ENCODE measurements around the gene TRRAP. TPM values are rescaled to one million over a fixed set of nuclear protein-coding genes. Genes with fewer than 3 reads are reported as not detected.

The TRRAP gene
- total and polyA plus RNA-seq, 2 experiments from 2014 or later: 14.9 to 58.7 TPM

DNA sequence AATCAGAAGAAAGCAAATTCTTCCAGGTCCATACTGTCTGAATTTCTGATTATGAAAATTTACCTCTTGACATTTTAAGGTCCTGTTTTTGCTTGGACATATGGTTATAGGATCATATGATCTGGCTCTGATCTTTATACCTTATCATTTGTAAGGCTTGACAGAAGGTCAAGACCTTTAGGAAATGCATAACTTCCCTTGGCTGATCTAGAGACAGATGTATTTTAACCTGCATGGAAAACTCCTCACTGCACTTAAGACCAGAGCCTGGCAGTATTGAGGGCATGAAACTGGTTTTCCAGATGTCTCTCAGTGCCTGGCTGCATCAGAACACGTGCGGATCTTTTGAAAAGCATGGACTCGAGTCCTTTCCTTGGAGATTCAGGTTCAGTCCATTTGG lies 55.9 kb downstream of the TRRAP start:
- Mint-ChIP-seq H3K36me3 (ENCODE audit: low read depth) (peaks cover 83% of the 10 kb centered on the region), H3K9me3 (no peaks in the 10 kb centered on the region), H3K27me3 (ENCODE audit: insufficient read depth, low read depth, poor library complexity) (no peaks in the 10 kb centered on the region), H3K27ac (no peak overlapping the region), H3K4me3 (no peak overlapping the region), H3K4me1 (no peaks in the 10 kb centered on the region)
- ATAC-seq (no peak), DNase-seq (ENCODE audit: low spot score) (no peak)
- Histone ChIP-seq H3K4me3 (no peak overlapping the region), H3K27ac (ENCODE audit: low read depth) (no peak overlapping the region), H3F3A (replicated peaks; ENCODE audit: low read depth) (no peaks in the 10 kb centered on the region), H3K4me2 (no peak overlapping the region), H3K4me1 (ENCODE audit: insufficient read depth) (no peaks in the 10 kb centered on the region), H2AFZ (no peak overlapping the region), H4K20me1 (replicated peaks; ENCODE audit: insufficient read depth) (peaks cover 5% of the 10 kb centered on the region), H3K36me3 (ENCODE audit: insufficient read depth) (peaks cover 78% of the 10 kb centered on the region), H3K27me3 (ENCODE audit: insufficient read depth) (no peaks in the 10 kb centered on the region), H3K79me2 (replicated peaks; ENCODE audit: insufficient read depth) (no peaks in the 10 kb centered on the region), H3K9me2 (ENCODE audit: insufficient read depth) (no peaks in the 10 kb centered on the region)
- TF ChIP-seq EZH2 (IDR thresholded peaks at IDR 0.05; ENCODE audit: low read depth, unreplicated experiment): no peak
- TF ChIP-seq JUNB (IDR thresholded peaks at IDR 0.05; ENCODE audit: unreplicated experiment): no peak
- TF ChIP-seq, protein P1, sequence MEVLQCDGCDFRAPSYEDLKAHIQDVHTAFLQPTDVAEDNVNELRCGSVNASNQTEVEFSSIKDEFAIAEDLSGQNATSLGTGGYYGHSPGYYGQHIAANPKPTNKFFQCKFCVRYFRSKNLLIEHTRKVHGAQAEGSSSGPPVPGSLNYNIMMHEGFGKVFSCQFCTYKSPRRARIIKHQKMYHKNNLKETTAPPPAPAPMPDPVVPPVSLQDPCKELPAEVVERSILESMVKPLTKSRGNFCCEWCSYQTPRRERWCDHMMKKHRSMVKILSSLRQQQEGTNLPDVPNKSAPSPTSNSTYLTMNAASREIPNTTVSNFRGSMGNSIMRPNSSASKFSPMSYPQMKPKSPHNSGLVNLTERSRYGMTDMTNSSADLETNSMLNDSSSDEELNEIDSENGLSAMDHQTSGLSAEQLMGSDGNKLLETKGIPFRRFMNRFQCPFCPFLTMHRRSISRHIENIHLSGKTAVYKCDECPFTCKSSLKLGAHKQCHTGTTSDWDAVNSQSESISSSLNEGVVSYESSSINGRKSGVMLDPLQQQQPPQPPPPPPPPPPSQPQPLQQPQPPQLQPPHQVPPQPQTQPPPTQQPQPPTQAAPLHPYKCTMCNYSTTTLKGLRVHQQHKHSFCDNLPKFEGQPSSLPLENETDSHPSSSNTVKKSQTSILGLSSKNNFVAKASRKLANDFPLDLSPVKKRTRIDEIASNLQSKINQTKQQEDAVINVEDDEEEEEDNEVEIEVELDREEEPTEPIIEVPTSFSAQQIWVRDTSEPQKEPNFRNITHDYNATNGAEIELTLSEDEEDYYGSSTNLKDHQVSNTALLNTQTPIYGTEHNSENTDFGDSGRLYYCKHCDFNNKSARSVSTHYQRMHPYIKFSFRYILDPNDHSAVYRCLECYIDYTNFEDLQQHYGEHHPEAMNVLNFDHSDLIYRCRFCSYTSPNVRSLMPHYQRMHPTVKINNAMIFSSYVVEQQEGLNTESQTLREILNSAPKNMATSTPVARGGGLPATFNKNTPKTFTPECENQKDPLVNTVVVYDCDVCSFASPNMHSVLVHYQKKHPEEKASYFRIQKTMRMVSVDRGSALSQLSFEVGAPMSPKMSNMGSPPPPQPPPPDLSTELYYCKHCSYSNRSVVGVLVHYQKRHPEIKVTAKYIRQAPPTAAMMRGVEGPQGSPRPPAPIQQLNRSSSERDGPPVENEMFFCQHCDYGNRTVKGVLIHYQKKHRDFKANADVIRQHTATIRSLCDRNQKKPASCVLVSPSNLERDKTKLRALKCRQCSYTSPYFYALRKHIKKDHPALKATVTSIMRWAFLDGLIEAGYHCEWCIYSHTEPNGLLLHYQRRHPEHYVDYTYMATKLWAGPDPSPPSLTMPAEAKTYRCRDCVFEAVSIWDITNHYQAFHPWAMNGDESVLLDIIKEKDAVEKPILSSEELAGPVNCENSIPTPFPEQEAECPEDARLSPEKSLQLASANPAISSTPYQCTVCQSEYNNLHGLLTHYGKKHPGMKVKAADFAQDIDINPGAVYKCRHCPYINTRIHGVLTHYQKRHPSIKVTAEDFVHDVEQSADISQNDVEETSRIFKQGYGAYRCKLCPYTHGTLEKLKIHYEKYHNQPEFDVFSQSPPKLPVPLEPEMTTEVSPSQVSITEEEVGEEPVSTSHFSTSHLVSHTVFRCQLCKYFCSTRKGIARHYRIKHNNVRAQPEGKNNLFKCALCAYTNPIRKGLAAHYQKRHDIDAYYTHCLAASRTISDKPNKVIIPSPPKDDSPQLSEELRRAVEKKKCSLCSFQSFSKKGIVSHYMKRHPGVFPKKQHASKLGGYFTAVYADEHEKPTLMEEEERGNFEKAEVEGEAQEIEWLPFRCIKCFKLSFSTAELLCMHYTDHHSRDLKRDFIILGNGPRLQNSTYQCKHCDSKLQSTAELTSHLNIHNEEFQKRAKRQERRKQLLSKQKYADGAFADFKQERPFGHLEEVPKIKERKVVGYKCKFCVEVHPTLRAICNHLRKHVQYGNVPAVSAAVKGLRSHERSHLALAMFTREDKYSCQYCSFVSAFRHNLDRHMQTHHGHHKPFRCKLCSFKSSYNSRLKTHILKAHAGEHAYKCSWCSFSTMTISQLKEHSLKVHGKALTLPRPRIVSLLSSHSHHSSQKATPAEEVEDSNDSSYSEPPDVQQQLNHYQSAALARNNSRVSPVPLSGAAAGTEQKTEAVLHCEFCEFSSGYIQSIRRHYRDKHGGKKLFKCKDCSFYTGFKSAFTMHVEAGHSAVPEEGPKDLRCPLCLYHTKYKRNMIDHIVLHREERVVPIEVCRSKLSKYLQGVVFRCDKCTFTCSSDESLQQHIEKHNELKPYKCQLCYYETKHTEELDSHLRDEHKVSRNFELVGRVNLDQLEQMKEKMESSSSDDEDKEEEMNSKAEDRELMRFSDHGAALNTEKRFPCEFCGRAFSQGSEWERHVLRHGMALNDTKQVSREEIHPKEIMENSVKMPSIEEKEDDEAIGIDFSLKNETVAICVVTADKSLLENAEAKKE (CRISPR knock-in tag; IDR thresholded peaks at IDR 0.05): no peak
- TF ChIP-seq, protein P2, sequence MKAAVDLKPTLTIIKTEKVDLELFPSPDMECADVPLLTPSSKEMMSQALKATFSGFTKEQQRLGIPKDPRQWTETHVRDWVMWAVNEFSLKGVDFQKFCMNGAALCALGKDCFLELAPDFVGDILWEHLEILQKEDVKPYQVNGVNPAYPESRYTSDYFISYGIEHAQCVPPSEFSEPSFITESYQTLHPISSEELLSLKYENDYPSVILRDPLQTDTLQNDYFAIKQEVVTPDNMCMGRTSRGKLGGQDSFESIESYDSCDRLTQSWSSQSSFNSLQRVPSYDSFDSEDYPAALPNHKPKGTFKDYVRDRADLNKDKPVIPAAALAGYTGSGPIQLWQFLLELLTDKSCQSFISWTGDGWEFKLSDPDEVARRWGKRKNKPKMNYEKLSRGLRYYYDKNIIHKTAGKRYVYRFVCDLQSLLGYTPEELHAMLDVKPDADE (IDR thresholded peaks at IDR 0.05): no peak
- no peak for TF ChIP-seq STAT1 (IDR thresholded peaks at IDR 0.05; ENCODE audit: unreplicated experiment)
- TF ChIP-seq CREB1 (CRISPR knock-in tag; IDR thresholded peaks at IDR 0.05; ENCODE audit: low read depth): no peak
- no peak for TF ChIP-seq NANOG (IDR thresholded peaks at IDR 0.05; ENCODE audit: borderline replicate concordance)
- no peak for TF ChIP-seq ZNF114 (CRISPR knock-in tag; IDR thresholded peaks at IDR 0.05)
- TF ChIP-seq POLR2AphosphoS5 (IDR thresholded peaks at IDR 0.05; ENCODE audit: low read depth): no peak
- TF ChIP-seq ZNF331 (CRISPR knock-in tag; IDR thresholded peaks at IDR 0.05; ENCODE audit: low read depth): no peak
- TF ChIP-seq EZH2phosphoT487 (IDR thresholded peaks at IDR 0.05; ENCODE audit: unreplicated experiment): no peak
- TF ChIP-seq, protein P3, sequence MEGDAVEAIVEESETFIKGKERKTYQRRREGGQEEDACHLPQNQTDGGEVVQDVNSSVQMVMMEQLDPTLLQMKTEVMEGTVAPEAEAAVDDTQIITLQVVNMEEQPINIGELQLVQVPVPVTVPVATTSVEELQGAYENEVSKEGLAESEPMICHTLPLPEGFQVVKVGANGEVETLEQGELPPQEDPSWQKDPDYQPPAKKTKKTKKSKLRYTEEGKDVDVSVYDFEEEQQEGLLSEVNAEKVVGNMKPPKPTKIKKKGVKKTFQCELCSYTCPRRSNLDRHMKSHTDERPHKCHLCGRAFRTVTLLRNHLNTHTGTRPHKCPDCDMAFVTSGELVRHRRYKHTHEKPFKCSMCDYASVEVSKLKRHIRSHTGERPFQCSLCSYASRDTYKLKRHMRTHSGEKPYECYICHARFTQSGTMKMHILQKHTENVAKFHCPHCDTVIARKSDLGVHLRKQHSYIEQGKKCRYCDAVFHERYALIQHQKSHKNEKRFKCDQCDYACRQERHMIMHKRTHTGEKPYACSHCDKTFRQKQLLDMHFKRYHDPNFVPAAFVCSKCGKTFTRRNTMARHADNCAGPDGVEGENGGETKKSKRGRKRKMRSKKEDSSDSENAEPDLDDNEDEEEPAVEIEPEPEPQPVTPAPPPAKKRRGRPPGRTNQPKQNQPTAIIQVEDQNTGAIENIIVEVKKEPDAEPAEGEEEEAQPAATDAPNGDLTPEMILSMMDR (conservative IDR thresholded peaks at IDR 0.05; ENCODE audit: low read depth in 2 of 2): no peak
- TF ChIP-seq, protein P4, sequence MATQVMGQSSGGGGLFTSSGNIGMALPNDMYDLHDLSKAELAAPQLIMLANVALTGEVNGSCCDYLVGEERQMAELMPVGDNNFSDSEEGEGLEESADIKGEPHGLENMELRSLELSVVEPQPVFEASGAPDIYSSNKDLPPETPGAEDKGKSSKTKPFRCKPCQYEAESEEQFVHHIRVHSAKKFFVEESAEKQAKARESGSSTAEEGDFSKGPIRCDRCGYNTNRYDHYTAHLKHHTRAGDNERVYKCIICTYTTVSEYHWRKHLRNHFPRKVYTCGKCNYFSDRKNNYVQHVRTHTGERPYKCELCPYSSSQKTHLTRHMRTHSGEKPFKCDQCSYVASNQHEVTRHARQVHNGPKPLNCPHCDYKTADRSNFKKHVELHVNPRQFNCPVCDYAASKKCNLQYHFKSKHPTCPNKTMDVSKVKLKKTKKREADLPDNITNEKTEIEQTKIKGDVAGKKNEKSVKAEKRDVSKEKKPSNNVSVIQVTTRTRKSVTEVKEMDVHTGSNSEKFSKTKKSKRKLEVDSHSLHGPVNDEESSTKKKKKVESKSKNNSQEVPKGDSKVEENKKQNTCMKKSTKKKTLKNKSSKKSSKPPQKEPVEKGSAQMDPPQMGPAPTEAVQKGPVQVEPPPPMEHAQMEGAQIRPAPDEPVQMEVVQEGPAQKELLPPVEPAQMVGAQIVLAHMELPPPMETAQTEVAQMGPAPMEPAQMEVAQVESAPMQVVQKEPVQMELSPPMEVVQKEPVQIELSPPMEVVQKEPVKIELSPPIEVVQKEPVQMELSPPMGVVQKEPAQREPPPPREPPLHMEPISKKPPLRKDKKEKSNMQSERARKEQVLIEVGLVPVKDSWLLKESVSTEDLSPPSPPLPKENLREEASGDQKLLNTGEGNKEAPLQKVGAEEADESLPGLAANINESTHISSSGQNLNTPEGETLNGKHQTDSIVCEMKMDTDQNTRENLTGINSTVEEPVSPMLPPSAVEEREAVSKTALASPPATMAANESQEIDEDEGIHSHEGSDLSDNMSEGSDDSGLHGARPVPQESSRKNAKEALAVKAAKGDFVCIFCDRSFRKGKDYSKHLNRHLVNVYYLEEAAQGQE (IDR thresholded peaks at IDR 0.05; ENCODE audit: unreplicated experiment): no peak

Data from GM23338 (cell line).